BJ (cell line): ENCODE data around the gene EPGN. TPM values are rescaled to one million over a fixed set of nuclear protein-coding genes. Genes with fewer than 3 reads are reported as not detected.

Experiments
- CTCF ChIA-PET: fragments of 350-600 bp; formaldehyde crosslinking; extraction: SDS; loops from one replicate; lab custom pipeline; 2021; ENCODE audit warnings: antibody characterized with exemption, inconsistent platforms; lab: Yijun Ruan, JAX
- POLR2A ChIA-PET: fragments of 300-600 bp; sonication (Branson Sonifier 250); formaldehyde crosslinking; extraction: SDS; loops from one replicate; lab custom pipeline; 2021; ENCODE audit warnings: antibody characterized with exemption; lab: Charles Lee
- DNase-seq: peaks from one replicate; pipeline ENCODE4 v3.0.0-alpha.2; 2011; ENCODE audit warnings: low read depth
- H3K27me3 ChIP-seq: 2 replicates; pipeline ENCODE4 v1.6.0; 2011; ENCODE audit warnings: low read length; ENCODE audit not compliant: control insufficient read depth, insufficient read depth
- H3K36me3 ChIP-seq: 2 replicates; pipeline ENCODE4 v1.5.1; 2011; ENCODE audit warnings: low read length; ENCODE audit not compliant: control insufficient read depth, insufficient read depth
- H3K4me3 ChIP-seq: 2 replicates; pipeline ENCODE4 v1.5.1; 2011; ENCODE audit warnings: low read depth, mild to moderate bottlenecking, control low read depth, low read length
- CTCF ChIP-seq: IDR thresholded peaks from 2 replicates; pipeline ENCODE4 v1.5.1; 2011; ENCODE audit warnings: low read depth, mild to moderate bottlenecking, control low read depth, inconsistent platforms, low read length, moderate library complexity; ENCODE audit not compliant: insufficient read depth
- polyA plus RNA-seq: library from polyadenylated mRNA; depleted of rRNA; stranded (reverse); fragments of >200 nt; gene quantifications from 2 replicates; pipeline ENCODE4 v1.2.3, GENCODE V29; 2011

The EPGN gene
- polyA plus RNA-seq, 1 experiment: 0.13 TPM

GRCh38 chr4:74314329-74314728, 6.1 kb downstream of the EPGN start:
- Histone ChIP-seq H3K27me3 (no peaks in the 10 kb centered on the region), H3K36me3 (no peaks in the 10 kb centered on the region), H3K4me3 (no peak overlapping the region)
- TF ChIP-seq CTCF: no peak
- DNase-seq: no peak
- ChIA-PET POLR2A (no interaction called here), CTCF (interaction anchor here (0.7 to 3.2 kb wide), 4 partner anchors 18 to 362 kb away, joined by 3 to 15 read pairs (median 4); no protein-coding TSS in a partner anchor)

- POLR2A ChIA-PET: no interaction called here
- no peaks in the 10 kb centered on the region for H3K36me3 ChIP-seq
- H3K4me3 ChIP-seq: no peak overlapping the region
- DNase-seq: no peak
- no peak for TF ChIP-seq CTCF
- CTCF ChIA-PET: interaction anchor here (0.7 to 3.2 kb wide), 2 partner anchors 17 to 125 kb away, joined by 5 to 15 read pairs; no protein-coding TSS in a partner anchor
- H3K27me3 ChIP-seq: no peaks in the 10 kb centered on the region
These were observed 6.7 kb downstream of the EPGN start for GRCh38 chr4:74314944-74315343.

- ChIA-PET CTCF (interaction anchor here (1.2 to 3.2 kb wide), 2 partner anchors 86 to 126 kb away, joined by 5 to 15 read pairs; no protein-coding TSS in a partner anchor), POLR2A (no interaction called here)
- no peak for DNase-seq
- no peak overlapping the region for H3K4me3 ChIP-seq
- TF ChIP-seq CTCF: no peak
- H3K27me3 ChIP-seq: no peaks in the 10 kb centered on the region
- no peaks in the 10 kb centered on the region for H3K36me3 ChIP-seq
These were observed 7.1 kb downstream of the EPGN start for GRCh38 chr4:74315376-74315775.

- DNase-seq: no peak
- Histone ChIP-seq H3K27me3 (no peaks in the 10 kb centered on the region), H3K4me3 (no peak overlapping the region), H3K36me3 (no peaks in the 10 kb centered on the region)
- POLR2A ChIA-PET: no interaction called here
- no peak for TF ChIP-seq CTCF
- CTCF ChIA-PET: interaction anchor here (0.7 to 3.2 kb wide), 5 partner anchors 54 to 711 kb away, joined by 3 to 15 read pairs (median 4); no protein-coding TSS in a partner anchor
These were observed 8.1 kb downstream of the EPGN start for GRCh38 chr4:74316397-74316796.

- Histone ChIP-seq H3K27me3 (no peaks in the 10 kb centered on the region), H3K4me3 (no peak overlapping the region), H3K36me3 (no peaks in the 10 kb centered on the region)
- ChIA-PET CTCF (interaction anchor here (0.8 to 8.5 kb wide), 5 partner anchors 10 to 356 kb away, joined by 3 to 175 read pairs (median 3); no protein-coding TSS in a partner anchor), POLR2A (no interaction called here)
- TF ChIP-seq CTCF: no peak
- DNase-seq: no peak
These were observed 9.5 kb downstream of the EPGN start for GRCh38 chr4:74317616-74318246.
